HCT116 (cell line): ENCODE results near the gene CFD. TPM values are rescaled to one million over a fixed set of nuclear protein-coding genes. Genes with fewer than 3 reads are reported as not detected.
A peak's percentile ranks its signal among the peaks of the same experiment; 100 is the strongest.

ENCODE experiments used
- ATAC-seq: fragments of 200-7000 bp; cut with Tn5 transposase; 2 replicates; pipeline ENCODE4 v1.9.1; 2020; ENCODE audit warnings: mild to moderate bottlenecking, moderate library complexity
- BruUV-seq: library from RNA; stranded (reverse); fragments of 400-500 nt; replicated peaks from 2 replicates; lab custom pipeline; 2021; lab: Mats Ljungman, UMichigan
- CTCF ChIA-PET: fragments of 300-600 bp; sonication (Branson Sonifier 250); formaldehyde crosslinking; loops from one replicate; lab custom pipeline; 2021; ENCODE audit warnings: antibody characterized with exemption; lab: Charles Lee
- POLR2A ChIA-PET: fragments of 300-600, 350-600 bp; sonication (Branson Sonifier 250); formaldehyde crosslinking; loops from one replicate; lab custom pipeline; 2021; ENCODE audit warnings: antibody characterized with exemption; lab: Charles Lee
- RAD21 ChIA-PET, 2 experiments: fragments of 300-600 bp; sonication (Branson Sonifier 250); formaldehyde crosslinking; loops; one replicate each; lab custom pipeline; 2023; ENCODE audit warnings: low total read pairs in 2 of 2; ENCODE audit not compliant: uncharacterized antibody in 2 of 2, unreplicated experiment in 2 of 2, low non-redundant PET in 1 of 2; lab: Charles Lee
- DNase-seq: peaks from one replicate; pipeline ENCODE4 v3.0.0-alpha.2; 2010; ENCODE audit warnings: low read depth, low spot score
- H2AFZ ChIP-seq: fragments of 200-600 bp; shearing (Covaris generic), sonication (generic); 2 replicates; pipeline ENCODE4 v1.6.1; 2017; ENCODE audit warnings: low read depth, mixed run types, mixed read lengths, antibody characterized with exemption, low read length; ENCODE audit not compliant: poor library complexity, severe bottlenecking
- H3K27ac ChIP-seq: 2 replicates; pipeline ENCODE4 v1.5.1; 2012; ENCODE audit warnings: low read depth, low read length
- H3K27me3 ChIP-seq: fragments of 200-600 bp; sonication (generic); 2 replicates; pipeline ENCODE4 v1.6.1; 2016; ENCODE audit warnings: mixed run types, low read length, mixed read lengths; ENCODE audit not compliant: insufficient read depth
- H3K36me3 ChIP-seq, 2 experiments: fragments of 200-500 bp in 1 of 2; fragments of 200-600 bp in 1 of 2; sonication (Bioruptor generic) in 1 of 2; sonication (generic) in 1 of 2; 2 replicates each; pipeline versions ENCODE4 v1.5.1 to v1.6.1; 2014 to 2016; ENCODE audit warnings: low read length in 2 of 2, inconsistent platforms in 1 of 2, mixed read lengths in 1 of 2, mixed run types in 1 of 2; ENCODE audit not compliant: insufficient read depth in 2 of 2, control insufficient read depth in 1 of 2
- H3K4me1 ChIP-seq, 2 experiments: fragments of 200-600 bp in 1 of 2; sonication (generic) in 1 of 2; 2 replicates each; pipeline versions ENCODE4 v1.5.1 to v1.6.1; 2012 to 2017; ENCODE audit warnings: low read length in 2 of 2, inconsistent platforms in 1 of 2, mild to moderate bottlenecking in 1 of 2, mixed read lengths in 1 of 2, mixed run types in 1 of 2, moderate library complexity in 1 of 2; ENCODE audit not compliant: insufficient read depth in 2 of 2, control insufficient read depth in 1 of 2
- H3K4me2 ChIP-seq: fragments of 200-600 bp; sonication (generic); 2 replicates; pipeline ENCODE4 v1.6.1; 2017; ENCODE audit warnings: mixed run types, low read length, mixed read lengths
- H3K4me3 ChIP-seq, 2 experiments: fragments of 200-600 bp in 1 of 2; sonication (generic) in 1 of 2; replicated peaks in 1 of 2; 2 replicates each; pipeline ENCODE4 v1.5.1; 2011 to 2016; ENCODE audit warnings: low read length in 2 of 2, control low read depth in 1 of 2, low read depth in 1 of 2, mild to moderate bottlenecking in 1 of 2, mixed read lengths in 1 of 2, mixed run types in 1 of 2
- H3K79me2 ChIP-seq: fragments of 200-600 bp; sonication (generic); 2 replicates; pipeline ENCODE4 v1.6.1; 2017; ENCODE audit warnings: mild to moderate bottlenecking, mixed run types, low read length, moderate library complexity, mixed read lengths; ENCODE audit not compliant: insufficient read depth
- H3K9ac ChIP-seq: fragments of 200-600 bp; sonication (generic); 2 replicates; pipeline ENCODE4 v1.6.1; 2016; ENCODE audit warnings: low read length, mixed read lengths
- H3K9me2 ChIP-seq: fragments of 200-600 bp; sonication (generic), shearing (Covaris generic); 2 replicates; pipeline ENCODE4 v1.6.1; 2017; ENCODE audit warnings: mixed run types, mild to moderate bottlenecking, moderate library complexity; ENCODE audit not compliant: insufficient read depth
- H3K9me3 ChIP-seq, 2 experiments: fragments of 200-500 bp in 1 of 2; fragments of 200-600 bp in 1 of 2; sonication (Bioruptor generic) in 1 of 2; sonication (generic) in 1 of 2; 2 replicates each; pipeline ENCODE4 v1.6.1; 2014 to 2017; ENCODE audit warnings: low read length in 2 of 2, mixed read lengths in 2 of 2, inconsistent platforms in 1 of 2, low read depth in 1 of 2, mild to moderate bottlenecking in 1 of 2, mixed run types in 1 of 2, moderate library complexity in 1 of 2; ENCODE audit not compliant: control insufficient read depth in 1 of 2, insufficient read depth in 1 of 2
- H4K20me1 ChIP-seq: fragments of 200-600 bp; sonication (generic), shearing (Covaris generic); 2 replicates; pipeline ENCODE4 v1.6.1; 2017; ENCODE audit warnings: mixed run types, mild to moderate bottlenecking, moderate library complexity; ENCODE audit not compliant: insufficient read depth
- CBX3 ChIP-seq: IDR thresholded peaks from 2 replicates; pipeline ENCODE4 v1.6.1; 2012; ENCODE audit warnings: low read depth
- EZH2 ChIP-seq: fragments of 200-600 bp; sonication (generic); IDR thresholded peaks from 2 replicates; pipeline ENCODE4 v1.6.1; 2017; ENCODE audit warnings: antibody characterized with exemption, mixed run types
- EZH2phosphoT487 ChIP-seq: fragments of 200-600 bp; IDR thresholded peaks from 2 replicates; pipeline ENCODE4 v1.6.1; 2018; ENCODE audit warnings: antibody characterized with exemption, borderline replicate concordance
- JUND ChIP-seq: IDR thresholded peaks from 2 replicates; pipeline ENCODE4 v1.6.1; 2012
- TCF7L2 ChIP-seq: IDR thresholded peaks from 2 replicates; pipeline ENCODE4 v1.7.0; 2011; ENCODE audit warnings: borderline replicate concordance, inconsistent platforms; ENCODE audit not compliant: insufficient read depth, insufficient read length; ENCODE audit errors: extremely low read depth
- YY1 ChIP-seq: IDR thresholded peaks from 2 replicates; pipeline ENCODE4 v1.6.1; 2011; ENCODE audit warnings: low read length, low read depth, moderate library complexity, mild to moderate bottlenecking; ENCODE audit not compliant: insufficient replicate concordance; ENCODE audit errors: extremely low read depth
- ZFX ChIP-seq: fragments of 450-650 bp; IDR thresholded peaks from 2 replicates; pipeline ENCODE4 v1.6.1; 2017
- intact Hi-C: fragments of 100-400 bp; cut with micrococcal nuclease; formaldehyde crosslinking; loops from 2 replicates; pipeline ENCODE4 v1.10.0; 2022
- total RNA-seq: library from RNA; stranded (reverse); gene quantifications from one replicate; pipeline ENCODE4 v1.2.1, GENCODE V29; 2021; ENCODE audit not compliant: unreplicated experiment
- TF ChIP-seq, protein P1 (sequence below): IDR thresholded peaks from 2 replicates; pipeline ENCODE4 v1.6.1; 2012; ENCODE audit warnings: low read depth
- TF ChIP-seq, protein P2 (sequence below): IDR thresholded peaks from 2 replicates; pipeline ENCODE4 v1.6.1; 2011; ENCODE audit warnings: mild to moderate bottlenecking, low read length, moderate library complexity; ENCODE audit not compliant: insufficient replicate concordance; ENCODE audit errors: extremely low read depth
- TF ChIP-seq, protein P3 (sequence below), 3 experiments: fragments of 200-600 bp in 1 of 3; sonication (generic) in 1 of 3; IDR thresholded peaks in 2 of 3; conservative IDR thresholded peaks in 1 of 3; 2 replicates each; pipeline ENCODE4 v1.5.1; 2012 to 2017; ENCODE audit warnings: low read depth in 2 of 3, low read length in 2 of 3, antibody characterized with exemption in 1 of 3, borderline replicate concordance in 1 of 3, control low read depth in 1 of 3, mild to moderate bottlenecking in 1 of 3, mixed read lengths in 1 of 3, mixed run types in 1 of 3, moderate library complexity in 1 of 3; ENCODE audit not compliant: insufficient read depth in 1 of 3
- TF ChIP-seq, protein P4 (sequence below): IDR thresholded peaks from 2 replicates; pipeline ENCODE4 v1.6.1; 2012

The CFD gene
- total RNA-seq, 1 experiment from 2014 or later, result 80.2 TPM

DNA sequence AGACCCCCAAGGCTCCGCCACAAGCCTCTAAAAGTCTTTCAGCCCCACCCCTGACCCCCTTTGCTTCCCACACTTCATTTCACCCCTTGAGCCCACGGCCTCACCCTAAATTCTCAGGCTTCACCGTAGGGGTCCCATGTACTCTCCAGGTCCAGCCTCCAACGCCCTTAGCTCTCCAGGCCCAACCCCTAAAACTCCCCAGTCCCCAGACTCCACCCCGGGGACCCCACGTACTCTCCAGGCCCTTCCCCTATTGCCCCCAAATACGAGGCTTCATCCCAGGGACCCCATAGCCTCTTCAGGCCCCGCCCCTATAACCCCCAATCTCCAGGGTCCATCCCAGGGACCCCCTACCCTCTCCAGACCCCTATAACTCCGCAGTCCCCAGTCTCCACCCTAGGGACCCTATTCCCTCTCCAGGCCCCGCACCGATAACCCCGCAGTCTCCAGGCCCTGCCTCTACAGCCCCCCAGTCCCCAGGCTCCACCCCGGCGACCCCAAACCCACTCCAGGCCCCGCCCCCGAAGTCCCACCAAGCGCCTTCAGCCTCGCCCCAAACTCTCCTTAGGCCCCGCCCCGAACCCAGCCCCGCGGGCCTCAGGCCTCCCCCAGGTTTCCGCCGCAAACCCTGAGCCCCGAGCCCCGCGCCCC, 32.9 kb downstream of the CFD start:
- Histone ChIP-seq H3K4me2 (peak overlapping the region; percentile 80), H3K9ac (peak overlapping the region; percentile 87), H3K4me1 (peaks cover 0 to 13% of the 10 kb centered on the region in 2 experiments; a peak in 2 of 4 replicates), H3K27ac (peak overlapping the region; percentile 82), H3K27me3 (no peaks in the 10 kb centered on the region), H4K20me1 (no peaks in the 10 kb centered on the region), H3K9me2 (no peaks in the 10 kb centered on the region), H3K36me3 (peaks cover 10 to 19% of the 10 kb centered on the region in 2 experiments; a peak in 3 of 4 replicates), H2AFZ (no peak overlapping the region), H3K79me2 (peaks cover 12% of the 10 kb centered on the region; the same call in 1 of the 2 replicates), H3K9me3 (no peaks in the 10 kb centered on the region), H3K4me3 (peak overlapping the region; percentile 83 to 85)
- no peak for DNase-seq
- ATAC-seq, result peak; percentile 35
- intact Hi-C loops, result no loop called here
- RAD21 ChIA-PET, result no interaction called here
- POLR2A ChIA-PET, result interaction anchor here (0.9 kb wide), 1 partner anchor 20 kb away, joined by 5 read pairs; no protein-coding TSS in a partner anchor
- CTCF ChIA-PET, result no interaction called here
- BruUV-seq, result no TSS peak
- TF ChIP-seq, protein P1, sequence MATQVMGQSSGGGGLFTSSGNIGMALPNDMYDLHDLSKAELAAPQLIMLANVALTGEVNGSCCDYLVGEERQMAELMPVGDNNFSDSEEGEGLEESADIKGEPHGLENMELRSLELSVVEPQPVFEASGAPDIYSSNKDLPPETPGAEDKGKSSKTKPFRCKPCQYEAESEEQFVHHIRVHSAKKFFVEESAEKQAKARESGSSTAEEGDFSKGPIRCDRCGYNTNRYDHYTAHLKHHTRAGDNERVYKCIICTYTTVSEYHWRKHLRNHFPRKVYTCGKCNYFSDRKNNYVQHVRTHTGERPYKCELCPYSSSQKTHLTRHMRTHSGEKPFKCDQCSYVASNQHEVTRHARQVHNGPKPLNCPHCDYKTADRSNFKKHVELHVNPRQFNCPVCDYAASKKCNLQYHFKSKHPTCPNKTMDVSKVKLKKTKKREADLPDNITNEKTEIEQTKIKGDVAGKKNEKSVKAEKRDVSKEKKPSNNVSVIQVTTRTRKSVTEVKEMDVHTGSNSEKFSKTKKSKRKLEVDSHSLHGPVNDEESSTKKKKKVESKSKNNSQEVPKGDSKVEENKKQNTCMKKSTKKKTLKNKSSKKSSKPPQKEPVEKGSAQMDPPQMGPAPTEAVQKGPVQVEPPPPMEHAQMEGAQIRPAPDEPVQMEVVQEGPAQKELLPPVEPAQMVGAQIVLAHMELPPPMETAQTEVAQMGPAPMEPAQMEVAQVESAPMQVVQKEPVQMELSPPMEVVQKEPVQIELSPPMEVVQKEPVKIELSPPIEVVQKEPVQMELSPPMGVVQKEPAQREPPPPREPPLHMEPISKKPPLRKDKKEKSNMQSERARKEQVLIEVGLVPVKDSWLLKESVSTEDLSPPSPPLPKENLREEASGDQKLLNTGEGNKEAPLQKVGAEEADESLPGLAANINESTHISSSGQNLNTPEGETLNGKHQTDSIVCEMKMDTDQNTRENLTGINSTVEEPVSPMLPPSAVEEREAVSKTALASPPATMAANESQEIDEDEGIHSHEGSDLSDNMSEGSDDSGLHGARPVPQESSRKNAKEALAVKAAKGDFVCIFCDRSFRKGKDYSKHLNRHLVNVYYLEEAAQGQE, result no peak
- TF ChIP-seq ZFX (no peak), EZH2 (no peak), CBX3 (no peak), YY1 (no peak), EZH2phosphoT487 (no peak), JUND (no peak), TCF7L2 (no peak)
- TF ChIP-seq, protein P2, sequence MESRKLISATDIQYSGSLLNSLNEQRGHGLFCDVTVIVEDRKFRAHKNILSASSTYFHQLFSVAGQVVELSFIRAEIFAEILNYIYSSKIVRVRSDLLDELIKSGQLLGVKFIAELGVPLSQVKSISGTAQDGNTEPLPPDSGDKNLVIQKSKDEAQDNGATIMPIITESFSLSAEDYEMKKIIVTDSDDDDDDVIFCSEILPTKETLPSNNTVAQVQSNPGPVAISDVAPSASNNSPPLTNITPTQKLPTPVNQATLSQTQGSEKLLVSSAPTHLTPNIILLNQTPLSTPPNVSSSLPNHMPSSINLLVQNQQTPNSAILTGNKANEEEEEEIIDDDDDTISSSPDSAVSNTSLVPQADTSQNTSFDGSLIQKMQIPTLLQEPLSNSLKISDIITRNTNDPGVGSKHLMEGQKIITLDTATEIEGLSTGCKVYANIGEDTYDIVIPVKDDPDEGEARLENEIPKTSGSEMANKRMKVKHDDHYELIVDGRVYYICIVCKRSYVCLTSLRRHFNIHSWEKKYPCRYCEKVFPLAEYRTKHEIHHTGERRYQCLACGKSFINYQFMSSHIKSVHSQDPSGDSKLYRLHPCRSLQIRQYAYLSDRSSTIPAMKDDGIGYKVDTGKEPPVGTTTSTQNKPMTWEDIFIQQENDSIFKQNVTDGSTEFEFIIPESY, result no peak
- TF ChIP-seq, protein P3, sequence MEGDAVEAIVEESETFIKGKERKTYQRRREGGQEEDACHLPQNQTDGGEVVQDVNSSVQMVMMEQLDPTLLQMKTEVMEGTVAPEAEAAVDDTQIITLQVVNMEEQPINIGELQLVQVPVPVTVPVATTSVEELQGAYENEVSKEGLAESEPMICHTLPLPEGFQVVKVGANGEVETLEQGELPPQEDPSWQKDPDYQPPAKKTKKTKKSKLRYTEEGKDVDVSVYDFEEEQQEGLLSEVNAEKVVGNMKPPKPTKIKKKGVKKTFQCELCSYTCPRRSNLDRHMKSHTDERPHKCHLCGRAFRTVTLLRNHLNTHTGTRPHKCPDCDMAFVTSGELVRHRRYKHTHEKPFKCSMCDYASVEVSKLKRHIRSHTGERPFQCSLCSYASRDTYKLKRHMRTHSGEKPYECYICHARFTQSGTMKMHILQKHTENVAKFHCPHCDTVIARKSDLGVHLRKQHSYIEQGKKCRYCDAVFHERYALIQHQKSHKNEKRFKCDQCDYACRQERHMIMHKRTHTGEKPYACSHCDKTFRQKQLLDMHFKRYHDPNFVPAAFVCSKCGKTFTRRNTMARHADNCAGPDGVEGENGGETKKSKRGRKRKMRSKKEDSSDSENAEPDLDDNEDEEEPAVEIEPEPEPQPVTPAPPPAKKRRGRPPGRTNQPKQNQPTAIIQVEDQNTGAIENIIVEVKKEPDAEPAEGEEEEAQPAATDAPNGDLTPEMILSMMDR (IDR thresholded peaks at IDR 0.05 in 2 of 3, conservative IDR thresholded peaks at IDR 0.05 in 1 of 3; ENCODE audit: borderline replicate concordance in 1 of 3, insufficient read depth in 1 of 3, low read depth in 2 of 3, low read length in 2 of 3), result no peak
- TF ChIP-seq, protein P4, sequence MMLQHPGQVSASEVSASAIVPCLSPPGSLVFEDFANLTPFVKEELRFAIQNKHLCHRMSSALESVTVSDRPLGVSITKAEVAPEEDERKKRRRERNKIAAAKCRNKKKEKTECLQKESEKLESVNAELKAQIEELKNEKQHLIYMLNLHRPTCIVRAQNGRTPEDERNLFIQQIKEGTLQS, result no peak
